CD14-positive monocyte (primary cell): ENCODE measurements around the gene CTBP2. TPM values are rescaled to one million over a fixed set of nuclear protein-coding genes. Genes with fewer than 3 reads are reported as not detected.

Experiments used
- DNase-seq, 3 donors: peaks; one replicate each; pipeline ENCODE4 v3.0.0-alpha.2; 2011 to 2022
- H2AFZ ChIP-seq: 2 replicates; pipeline ENCODE4 v1.6.0; 2012; ENCODE audit warnings: mild to moderate bottlenecking, low read depth, low read length, inconsistent platforms; ENCODE audit not compliant: insufficient read depth, poor library complexity, severe bottlenecking
- H3K27ac ChIP-seq, 2 donors: 1 replicate in 1 of 2; 2 replicates in 1 of 2; pipeline ENCODE4 v1.5.1; 2012 to 2013; ENCODE audit warnings: low read length in 2 of 2, control low read depth in 1 of 2, inconsistent platforms in 1 of 2, low read depth in 1 of 2, mild to moderate bottlenecking in 1 of 2
- H3K27me3 ChIP-seq, 2 donors: one replicate each; pipeline versions ENCODE4 v1.6.0 to v1.6.1; 2011 to 2013; ENCODE audit warnings: low read length in 2 of 2; ENCODE audit not compliant: control insufficient read depth in 2 of 2, insufficient read depth in 2 of 2
- H3K36me3 ChIP-seq, 2 donors: replicated peaks in 1 of 2; 1 replicate in 1 of 2; 2 replicates in 1 of 2; pipeline versions ENCODE4 v1.5.1 to v1.6.1; 2012 to 2013; ENCODE audit warnings: low read length in 2 of 2, control low read depth in 1 of 2, inconsistent platforms in 1 of 2, mild to moderate bottlenecking in 1 of 2; ENCODE audit not compliant: insufficient read depth in 2 of 2, control insufficient read depth in 1 of 2
- H3K4me1 ChIP-seq, 2 donors: 1 replicate in 1 of 2; 2 replicates in 1 of 2; pipeline versions ENCODE4 v1.5.1 to v1.6.1; 2012 to 2013; ENCODE audit warnings: low read length in 2 of 2, control low read depth in 1 of 2, inconsistent platforms in 1 of 2, mild to moderate bottlenecking in 1 of 2, moderate library complexity in 1 of 2; ENCODE audit not compliant: insufficient read depth in 2 of 2, control insufficient read depth in 1 of 2
- H3K4me2 ChIP-seq: replicated peaks from 2 replicates; pipeline ENCODE3; 2012; ENCODE audit warnings: low read length, moderate library complexity, mild to moderate bottlenecking; ENCODE audit not compliant: poor library complexity, severe bottlenecking; ENCODE audit errors: extremely low read depth
- H3K4me3 ChIP-seq, 3 experiments: fragments of 200-600 bp in 1 of 3; sonication (generic) in 1 of 3; replicated peaks in 1 of 3; 1 replicate in 2 of 3; 2 replicates in 1 of 3; pipeline ENCODE4 v1.5.1; 2011 to 2013; ENCODE audit warnings: low read length in 3 of 3, mild to moderate bottlenecking in 3 of 3, control low read depth in 2 of 3, low read depth in 2 of 3, inconsistent platforms in 1 of 3, moderate library complexity in 1 of 3
- H3K79me2 ChIP-seq: 2 replicates; pipeline ENCODE4 v1.6.0; 2012; ENCODE audit warnings: mild to moderate bottlenecking, control low read depth, inconsistent platforms, low read length, moderate library complexity; ENCODE audit not compliant: insufficient read depth
- H3K9ac ChIP-seq: 2 replicates; pipeline ENCODE4 v1.6.0; 2017; ENCODE audit warnings: low read length, mild to moderate bottlenecking; ENCODE audit not compliant: insufficient read depth, poor library complexity, severe bottlenecking
- H3K9me3 ChIP-seq, 2 donors: replicated peaks in 1 of 2; 1 replicate in 1 of 2; 2 replicates in 1 of 2; pipeline versions ENCODE4 v1.5.1 to v1.6.1; 2012 to 2013; ENCODE audit warnings: low read length in 2 of 2, control low read depth in 1 of 2; ENCODE audit not compliant: control insufficient read depth in 1 of 2, insufficient read depth in 1 of 2
- H4K20me1 ChIP-seq: 2 replicates; pipeline ENCODE4 v1.6.0; 2012; ENCODE audit warnings: mild to moderate bottlenecking, low read length, control low read depth, moderate library complexity; ENCODE audit not compliant: insufficient read depth
- H3K27ac Mint-ChIP-seq, 7 donors: one replicate each; pipeline ENCODE4 v1.8.0; 2020; ENCODE audit warnings: mild to moderate bottlenecking in 7 of 7, mixed read lengths in 7 of 7, moderate library complexity in 6 of 7, inconsistent platforms in 2 of 7
- H3K27me3 Mint-ChIP-seq, 3 donors: one replicate each; pipeline ENCODE4 v1.8.0; 2021 to 2022; ENCODE audit warnings: low read depth in 3 of 3, mild to moderate bottlenecking in 3 of 3, mixed read lengths in 3 of 3, moderate library complexity in 3 of 3, inconsistent platforms in 1 of 3
- H3K36me3 Mint-ChIP-seq, 2 donors: one replicate each; pipeline ENCODE4 v1.8.0; 2020; ENCODE audit warnings: mixed read lengths in 2 of 2, inconsistent platforms in 1 of 2, mild to moderate bottlenecking in 1 of 2
- H3K4me1 Mint-ChIP-seq: one replicate; pipeline ENCODE4 v1.8.0; 2020; ENCODE audit warnings: mild to moderate bottlenecking, mixed read lengths
- H3K4me3 Mint-ChIP-seq, 2 donors: one replicate each; pipeline ENCODE4 v1.8.0; 2020; ENCODE audit warnings: mild to moderate bottlenecking in 2 of 2, mixed read lengths in 2 of 2, moderate library complexity in 1 of 2
- H3K9me3 Mint-ChIP-seq, 7 donors: one replicate each; pipeline ENCODE4 v1.8.0; 2020 to 2022; ENCODE audit warnings: mixed read lengths in 7 of 7, mild to moderate bottlenecking in 6 of 7, moderate library complexity in 6 of 7, inconsistent platforms in 2 of 7
- WGBS: methylation state at CpG from one replicate; pipeline ENCODE4 v1.1.5; 2013; ENCODE audit warnings: missing lambda C conversion rate; ENCODE audit not compliant: insufficient coverage; 5-methylcytosine and 5-hydroxymethylcytosine counted together
- intact Hi-C, 2 donors: fragments of 100-400 bp; cut with micrococcal nuclease; formaldehyde crosslinking; loops; one replicate each; pipeline versions ENCODE4 v1.15.0 to v1.15.1; 2023
- polyA plus RNA-seq, 3 donors: library from polyadenylated mRNA; depleted of rRNA in 1 of 3; unstranded in 2 of 3; stranded (reverse) in 1 of 3; fragments of 300-500 nt in 2 of 3; fragments of >200 nt in 1 of 3; fragmentation: Illumina TruSeq in 2 of 3; gene quantifications; 1 replicate in 2 of 3; 2 replicates in 1 of 3; pipeline ENCODE4 v1.2.3, GENCODE V29; 2012 to 2021
- TF ChIP-seq, protein P1 (sequence below): fragments of 200-600 bp; IDR thresholded peaks from one replicate; pipeline ENCODE4 v1.8.0; 2022; ENCODE audit warnings: antibody characterized with exemption, mild to moderate bottlenecking

CTBP2 gene
- polyA plus RNA-seq, 3 donors: 40.9 to 87.1 (median 41.1) TPM

DNA sequence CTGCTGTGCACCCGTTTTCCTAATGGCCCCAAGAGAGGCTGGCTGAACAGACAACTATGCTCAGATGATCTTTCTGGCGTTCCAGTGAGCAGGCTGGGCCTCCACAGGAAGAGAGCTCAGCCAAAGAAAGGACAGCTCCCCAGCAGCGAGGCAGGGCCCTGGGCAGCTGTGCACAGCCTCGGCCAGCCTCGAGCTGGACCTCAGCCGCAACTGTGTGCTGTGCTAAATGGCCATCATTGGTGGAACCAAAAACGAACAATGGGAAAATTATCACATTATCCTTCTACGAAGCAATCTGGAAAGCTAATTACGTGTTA lies 97.5 kb downstream of the CTBP2 start:
- H3K9me3 ChIP-seq: no peaks in the 10 kb centered on the region
- Mint-ChIP-seq H3K4me1 (peaks cover 75% of the 10 kb centered on the region), H3K4me3 (no peak overlapping the region), H3K27ac (peak overlapping the region in 1 of 7 donors; percentile 54), H3K27me3 (peaks cover 0 to 6% (median 4%) of the 10 kb centered on the region in 3 donors), H3K36me3 (peaks cover 46 to 54% of the 10 kb centered on the region in 2 donors), H3K9me3 (no peaks in the 10 kb centered on the region)
- H3K9ac ChIP-seq: no peak overlapping the region
- H3K27ac ChIP-seq: no peak overlapping the region
- H3K27me3 ChIP-seq: no peaks in the 10 kb centered on the region
- intact Hi-C loops: loop anchor here (5.0 kb wide), 2 partner anchors 84 to 94 kb away; no protein-coding TSS in a partner anchor
- TF ChIP-seq, protein P1, sequence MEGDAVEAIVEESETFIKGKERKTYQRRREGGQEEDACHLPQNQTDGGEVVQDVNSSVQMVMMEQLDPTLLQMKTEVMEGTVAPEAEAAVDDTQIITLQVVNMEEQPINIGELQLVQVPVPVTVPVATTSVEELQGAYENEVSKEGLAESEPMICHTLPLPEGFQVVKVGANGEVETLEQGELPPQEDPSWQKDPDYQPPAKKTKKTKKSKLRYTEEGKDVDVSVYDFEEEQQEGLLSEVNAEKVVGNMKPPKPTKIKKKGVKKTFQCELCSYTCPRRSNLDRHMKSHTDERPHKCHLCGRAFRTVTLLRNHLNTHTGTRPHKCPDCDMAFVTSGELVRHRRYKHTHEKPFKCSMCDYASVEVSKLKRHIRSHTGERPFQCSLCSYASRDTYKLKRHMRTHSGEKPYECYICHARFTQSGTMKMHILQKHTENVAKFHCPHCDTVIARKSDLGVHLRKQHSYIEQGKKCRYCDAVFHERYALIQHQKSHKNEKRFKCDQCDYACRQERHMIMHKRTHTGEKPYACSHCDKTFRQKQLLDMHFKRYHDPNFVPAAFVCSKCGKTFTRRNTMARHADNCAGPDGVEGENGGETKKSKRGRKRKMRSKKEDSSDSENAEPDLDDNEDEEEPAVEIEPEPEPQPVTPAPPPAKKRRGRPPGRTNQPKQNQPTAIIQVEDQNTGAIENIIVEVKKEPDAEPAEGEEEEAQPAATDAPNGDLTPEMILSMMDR: no peak
- H3K4me2 ChIP-seq: no peak overlapping the region
- H3K4me1 ChIP-seq: peaks cover 60 to 79% of the 10 kb centered on the region in 2 donors
- H2AFZ ChIP-seq: no peak overlapping the region
- DNase-seq: no peak
- H4K20me1 ChIP-seq: peaks cover 100% of the 10 kb centered on the region
- H3K36me3 ChIP-seq: peaks cover 0 to 23% of the 10 kb centered on the region in 2 donors
- H3K79me2 ChIP-seq: peaks cover 84% of the 10 kb centered on the region
- WGBS: 92% methylated on average over 8 of the region's 9 CpGs
- no peak overlapping the region for H3K4me3 ChIP-seq

DNA sequence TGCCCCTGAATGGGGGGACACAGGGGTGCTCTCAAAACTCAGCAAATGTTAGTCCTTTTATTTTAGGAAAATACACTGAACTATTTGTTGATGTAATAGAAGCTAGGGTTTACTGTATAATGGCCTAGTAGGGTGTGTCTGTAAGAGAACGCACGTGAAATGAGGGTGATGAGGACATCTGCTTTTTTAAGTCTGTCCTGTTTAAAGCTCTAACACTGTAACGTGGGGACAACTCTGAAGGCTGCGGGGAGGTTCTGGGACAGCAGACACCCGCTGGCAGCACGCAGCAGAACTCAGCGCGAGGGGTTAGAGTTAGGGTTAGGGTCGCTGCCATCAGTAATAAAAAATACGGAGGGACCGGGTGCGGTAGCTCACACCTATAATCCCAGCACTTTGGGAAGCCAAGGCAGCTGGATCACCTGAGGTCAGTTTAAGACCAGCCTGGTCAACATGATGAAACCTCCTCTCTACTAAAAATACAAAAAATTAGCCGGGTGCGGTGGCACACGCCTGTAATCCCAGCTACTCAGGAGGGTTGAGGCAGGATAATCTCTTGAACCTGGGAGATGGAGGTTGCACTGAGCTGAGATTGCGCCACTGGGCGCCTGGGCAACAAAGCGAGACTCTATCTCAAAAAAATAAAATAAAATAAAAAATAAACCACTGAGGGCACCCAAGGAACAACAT lies 98.0 kb downstream of the CTBP2 start:
- Mint-ChIP-seq H3K4me1 (peaks cover 78% of the 10 kb centered on the region), H3K36me3 (peaks cover 43 to 50% of the 10 kb centered on the region in 2 donors), H3K27me3 (peaks cover 0 to 6% (median 4%) of the 10 kb centered on the region in 3 donors), H3K9me3 (no peaks in the 10 kb centered on the region), H3K27ac (peak overlapping the region; percentile 74 to 92 (median 90)), H3K4me3 (peak overlapping the region; percentile 72 to 82)
- Histone ChIP-seq H3K9me3 (no peaks in the 10 kb centered on the region), H3K36me3 (peaks cover 0 to 18% of the 10 kb centered on the region in 2 donors), H3K79me2 (peaks cover 82% of the 10 kb centered on the region), H4K20me1 (peaks cover 100% of the 10 kb centered on the region), H3K27ac (peak overlapping the region; percentile 41 to 62), H3K27me3 (no peaks in the 10 kb centered on the region), H2AFZ (peak overlapping the region; percentile 6), H3K4me1 (peaks cover 65 to 84% of the 10 kb centered on the region in 2 donors), H3K9ac (no peak overlapping the region), H3K4me2 (peak overlapping the region; percentile 68), H3K4me3 (peak overlapping the region in 1 of 3 experiments; percentile 58)
- DNase-seq: peak in 2 of 3 donors; percentile 21 to 32
- TF ChIP-seq, protein P1: no peak
- intact Hi-C loops: loop anchor here (5.0 kb wide), 2 partner anchors 85 to 95 kb away; no protein-coding TSS in a partner anchor
- 55% methylated on average over 6 of the region's 18 CpGs for WGBS
